Eye (tissue), 1 donor: Measurements from ENCODE around the gene IQCE.

Experiments
- DNase-seq: peaks from one replicate; pipeline ENCODE4 v3.0.0-alpha.2; 2015

IQCE gene

GRCh38 chr7:2558629-2559282, at the start of gene IQCE:
Gene IQCE (plus strand): TSS chr7:2558979. CDS start chr7:2559182, 203 bp downstream.
- DNase-seq, result peak; percentile 94

- no peak for DNase-seq
Observed at GRCh38 chr7:2509298-2509906, 49.4 kb upstream of the IQCE start.

GRCh38 chr7:2510130-2510776, 48.5 kb upstream of the IQCE start:
- DNase-seq, result no peak

GRCh38 chr7:2510909-2511768, 47.6 kb upstream of the IQCE start:
- DNase-seq, result no peak

GRCh38 chr7:2511769-2512168, 47.0 kb upstream of the IQCE start:
- DNase-seq, result no peak

- no peak for DNase-seq
Observed at GRCh38 chr7:2512179-2512661, 46.6 kb upstream of the IQCE start.

GRCh38 chr7:2512713-2513112, 46.1 kb upstream of the IQCE start:
- DNase-seq, result no peak

- no peak for DNase-seq
Observed at GRCh38 chr7:2513702-2514101, 45.1 kb upstream of the IQCE start.

GRCh38 chr7:2514473-2515423, 44.0 kb upstream of the IQCE start:
- no peak for DNase-seq

- DNase-seq, result no peak
Observed at GRCh38 chr7:2515424-2516193, 43.2 kb upstream of the IQCE start.

- peak; percentile 63 for DNase-seq
Observed at GRCh38 chr7:2516194-2516555, 42.6 kb upstream of the IQCE start.

- DNase-seq, result peak; percentile 78
Observed at GRCh38 chr7:2517026-2517425, 41.8 kb upstream of the IQCE start.

- DNase-seq, result peak; percentile 68
Observed at GRCh38 chr7:2517678-2518507, 40.9 kb upstream of the IQCE start.

GRCh38 chr7:2518737-2519118, 40.1 kb upstream of the IQCE start:
- DNase-seq, result no peak

- peak; percentile 94 for DNase-seq
Observed at GRCh38 chr7:2519119-2519930, 39.5 kb upstream of the IQCE start, which contains the start of gene LFNG. Gene LFNG (plus strand): TSS chr7:2519774. CDS start chr7:2519862, 88 bp downstream.

- peak; percentile 68 for DNase-seq
Observed at GRCh38 chr7:2520131-2520760, 38.5 kb upstream of the IQCE start.

GRCh38 chr7:2520761-2521290, 38.0 kb upstream of the IQCE start:
- no peak for DNase-seq

GRCh38 chr7:2521341-2521745, 37.4 kb upstream of the IQCE start:
- DNase-seq, result peak; percentile 52
